ENCODE data around the gene ANKRD22.

- TF ChIP-seq CTCF (IDR thresholded peaks at IDR 0.05) (no peak), EP300 (IDR thresholded peaks at IDR 0.05) (no peak)
These were observed 51.2 kb downstream of the ANKRD22 start for GRCh38 chr10:88800152-88801125.

Measured in gastroesophageal sphincter (tissue), 3 donors.